A673 (cell line): ENCODE data around the gene GCNT1.

ENCODE experiments used
- EZH2 ChIP-seq: fragments of 200-600 bp; sonication (generic); IDR thresholded peaks from 2 replicates; pipeline ENCODE4 v1.6.1; 2017; ENCODE audit warnings: borderline replicate concordance, low read depth, mild to moderate bottlenecking, mixed read lengths, antibody characterized with exemption, low read length; ENCODE audit not compliant: poor library complexity, severe bottlenecking
- TF ChIP-seq, protein P1 (sequence below): fragments of 300-800, 200-600 bp; sonication (generic); conservative IDR thresholded peaks from 2 replicates; pipeline ENCODE4 v1.5.1; 2017; ENCODE audit warnings: low read depth, mild to moderate bottlenecking, antibody characterized with exemption, low read length, moderate library complexity, mixed read lengths

DNA sequence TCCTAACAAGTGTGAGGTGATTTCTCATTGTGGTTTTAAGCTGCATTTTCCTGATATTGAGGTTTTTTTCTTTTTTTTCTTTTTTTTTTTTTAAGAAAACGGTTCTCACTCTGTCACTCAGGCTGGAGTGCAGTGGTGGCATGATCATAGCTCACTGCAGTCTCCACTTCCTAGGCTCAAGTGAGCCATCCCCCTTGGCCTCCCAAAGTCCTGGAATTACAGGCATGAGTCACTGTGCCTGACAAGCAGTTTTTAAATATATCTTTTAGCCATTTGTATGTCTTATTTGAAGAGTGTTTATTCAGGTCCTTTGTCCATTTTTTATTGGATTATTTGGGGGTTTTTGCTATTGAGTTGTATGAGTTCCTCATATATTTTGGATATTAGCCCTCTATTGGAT is 53.8 kb downstream of the GCNT1 start:
- TF ChIP-seq, protein P1, sequence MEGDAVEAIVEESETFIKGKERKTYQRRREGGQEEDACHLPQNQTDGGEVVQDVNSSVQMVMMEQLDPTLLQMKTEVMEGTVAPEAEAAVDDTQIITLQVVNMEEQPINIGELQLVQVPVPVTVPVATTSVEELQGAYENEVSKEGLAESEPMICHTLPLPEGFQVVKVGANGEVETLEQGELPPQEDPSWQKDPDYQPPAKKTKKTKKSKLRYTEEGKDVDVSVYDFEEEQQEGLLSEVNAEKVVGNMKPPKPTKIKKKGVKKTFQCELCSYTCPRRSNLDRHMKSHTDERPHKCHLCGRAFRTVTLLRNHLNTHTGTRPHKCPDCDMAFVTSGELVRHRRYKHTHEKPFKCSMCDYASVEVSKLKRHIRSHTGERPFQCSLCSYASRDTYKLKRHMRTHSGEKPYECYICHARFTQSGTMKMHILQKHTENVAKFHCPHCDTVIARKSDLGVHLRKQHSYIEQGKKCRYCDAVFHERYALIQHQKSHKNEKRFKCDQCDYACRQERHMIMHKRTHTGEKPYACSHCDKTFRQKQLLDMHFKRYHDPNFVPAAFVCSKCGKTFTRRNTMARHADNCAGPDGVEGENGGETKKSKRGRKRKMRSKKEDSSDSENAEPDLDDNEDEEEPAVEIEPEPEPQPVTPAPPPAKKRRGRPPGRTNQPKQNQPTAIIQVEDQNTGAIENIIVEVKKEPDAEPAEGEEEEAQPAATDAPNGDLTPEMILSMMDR, result no peak
- no peak for TF ChIP-seq EZH2
